Psoas muscle (tissue), 8 donors: ENCODE measurements around the gene B4GALT1. TPM values are rescaled to one million over a fixed set of nuclear protein-coding genes. Genes with fewer than 3 reads are reported as not detected.

Experiments
- ATAC-seq, 4 donors: fragments of 200-7000 bp; cut with Tn5 transposase; one replicate each; pipeline ENCODE4 v1.9.1; 2020; ENCODE audit warnings: moderate library complexity in 3 of 4, mild to moderate bottlenecking in 2 of 4
- DNase-seq, 2 donors: peaks; one replicate each; pipeline ENCODE4 v3.0.0-alpha.2; 2020
- H3K27ac ChIP-seq: fragments of 200-600 bp; one replicate; pipeline ENCODE4 v1.8.0; 2022
- H3K27me3 ChIP-seq, 3 donors: fragments of 200-600 bp in 1 of 3; one replicate each; pipeline versions ENCODE4 v1.6.1 to v1.8.0; 2013 to 2022; ENCODE audit warnings: low read length in 2 of 3, mild to moderate bottlenecking in 2 of 3, moderate library complexity in 1 of 3; ENCODE audit not compliant: insufficient read depth in 3 of 3
- H3K36me3 ChIP-seq, 2 donors: fragments of 200-600 bp in 1 of 2; one replicate each; pipeline versions ENCODE4 v1.6.1 to v1.8.0; 2013 to 2022; ENCODE audit warnings: low read depth in 1 of 2, mild to moderate bottlenecking in 1 of 2, moderate library complexity in 1 of 2; ENCODE audit not compliant: insufficient read depth in 1 of 2
- H3K4me1 ChIP-seq: fragments of 200-600 bp; one replicate; pipeline ENCODE4 v1.8.0; 2022
- H3K4me3 ChIP-seq: fragments of 200-600 bp; one replicate; pipeline ENCODE4 v1.8.0; 2022; ENCODE audit warnings: mild to moderate bottlenecking
- H3K9me3 ChIP-seq: fragments of 200-600 bp; one replicate; pipeline ENCODE4 v1.8.0; 2022
- CTCF ChIP-seq: fragments of 200-600 bp; IDR thresholded peaks from one replicate; pipeline ENCODE4 v1.8.0; 2022; ENCODE audit warnings: antibody characterized with exemption
- WGBS, 3 donors: extraction: QIAGEN DNeasy Blood & Tissue Kit; methylation state at CpG; one replicate each; pipeline versions ENCODE4 v1.1.6 to v1.1.7; 2013; 5-methylcytosine and 5-hydroxymethylcytosine counted together
- intact Hi-C, 2 donors: fragments of 100-400 bp; cut with DNase I; formaldehyde crosslinking; loops; one replicate each; pipeline versions ENCODE4 v1.11.0 to v1.14.2; 2022
- polyA plus RNA-seq, 3 donors: library from polyadenylated mRNA; stranded (reverse); fragments of 200-250 nt; gene quantifications; one replicate each; pipeline ENCODE4 v1.2.3, GENCODE V29; 2013
- total RNA-seq, 4 donors: library from RNA; stranded (reverse); fragmentation: NEBNext Ultra II Directional in 2 of 4; extraction: Animal tissue kit (Norgen Biotek cat#: 25700) in 2 of 4; gene quantifications; one replicate each; pipeline versions ENCODE4 v1.2.1 to v1.2.4, GENCODE V29; 2021 to 2023
- donor health status: healthy with polysubstance abuse.
- donor health status: DM: no; HTN: no; CAD: no; lungs with moderate emphysema.
- donor health status: Bipolar disorder and iron deficiency.
- donor health status: healthy.
- donor health status: DM: yes; HTN: yes; CAD: no.
- donor health status: DM: no; HTN: no; CAD: no.
- donor health status: DM: no; HTN: no; CAD: no.
- donor health status: DM: yes; HTN: yes; CAD: no.

The B4GALT1 gene
- total and polyA plus RNA-seq, 7 donors = 13.0 to 28.1 (median 22.3) TPM

- ATAC-seq (peak in 3 of 4 donors; percentile 68 to 78 (median 75)), DNase-seq (no peak)
- no peak for TF ChIP-seq CTCF
- H3K4me1 ChIP-seq = peaks cover 36% of the 10 kb centered on the region
- no peak overlapping the region for H3K4me3 ChIP-seq
- 70 to 84% (median 73%) methylated on average over 14 of the region's 14 CpGs for WGBS, 3 donors
- H3K27ac ChIP-seq = peak overlapping the region; percentile 39
- H3K36me3 ChIP-seq = peaks cover 0 to 47% of the 10 kb centered on the region in 2 donors
- intact Hi-C loops = loop anchor here in 1 of 2 donors (2.0 to 5.0 kb wide), 3 partner anchors 19 to 48 kb away; no protein-coding TSS in a partner anchor
- H3K27me3 ChIP-seq = no peaks in the 10 kb centered on the region
- no peaks in the 10 kb centered on the region for H3K9me3 ChIP-seq
These were observed 37.0 kb downstream of the B4GALT1 start for GRCh38 chr9:33129886-33130881.

GRCh38 chr9:33129251-33129885, 37.8 kb downstream of the B4GALT1 start:
- Histone ChIP-seq H3K36me3 (peaks cover 0 to 47% of the 10 kb centered on the region in 2 donors), H3K4me1 (peaks cover 33% of the 10 kb centered on the region), H3K9me3 (no peaks in the 10 kb centered on the region), H3K4me3 (no peak overlapping the region), H3K27me3 (no peaks in the 10 kb centered on the region), H3K27ac (no peak overlapping the region)
- DNase-seq (no peak), ATAC-seq (no peak)
- TF ChIP-seq CTCF = no peak
- intact Hi-C loops = loop anchor here in 1 of 2 donors (2.0 to 5.0 kb wide), 3 partner anchors 19 to 47 kb away; no protein-coding TSS in a partner anchor
- 69 to 80% (median 73%) methylated on average over 5 of the region's 5 CpGs for WGBS, 3 donors

- Histone ChIP-seq H3K9me3 (no peaks in the 10 kb centered on the region), H3K27me3 (no peaks in the 10 kb centered on the region), H3K36me3 (peaks cover 0 to 48% of the 10 kb centered on the region in 2 donors), H3K4me3 (no peak overlapping the region), H3K4me1 (peaks cover 33% of the 10 kb centered on the region), H3K27ac (no peak overlapping the region)
- TF ChIP-seq CTCF = no peak
- DNase-seq = no peak
- ATAC-seq = peak in 3 of 4 donors; percentile 32 to 56 (median 40)
- WGBS, 3 donors = 68 to 81% (median 72%) methylated on average over 4 of the region's 4 CpGs
- intact Hi-C loops = loop anchor here in 1 of 2 donors (2.0 to 5.0 kb wide), 3 partner anchors 18 to 46 kb away; no protein-coding TSS in a partner anchor
These were observed 38.6 kb downstream of the B4GALT1 start for GRCh38 chr9:33128570-33128969.

- Histone ChIP-seq H3K4me1 (peaks cover 33% of the 10 kb centered on the region), H3K36me3 (peaks cover 0 to 41% of the 10 kb centered on the region in 2 donors)
- intact Hi-C loops = loop anchor here in 1 of 2 donors (2.0 to 5.0 kb wide), 3 partner anchors 17 to 46 kb away; no protein-coding TSS in a partner anchor
These were observed 39.3 kb downstream of the B4GALT1 start for GRCh38 chr9:33127881-33128280.

More at GRCh38 chr9:33127881-33128280, 39.3 kb downstream of the B4GALT1 start:
- no peak for DNase-seq
- no peak for ATAC-seq
- H3K27ac ChIP-seq = no peak overlapping the region
- 78 to 85% (median 84%) methylated on average over 5 of the region's 5 CpGs for WGBS, 3 donors
- no peaks in the 10 kb centered on the region for H3K27me3 ChIP-seq
- no peak overlapping the region for H3K4me3 ChIP-seq
- no peaks in the 10 kb centered on the region for H3K9me3 ChIP-seq
- no peak for TF ChIP-seq CTCF
